ENCODE data around the gene MGP. TPM values are rescaled to one million over a fixed set of nuclear protein-coding genes. Genes with fewer than 3 reads are reported as not detected.
A peak's percentile ranks its signal among the peaks of the same experiment; 100 is the strongest.

The MGP gene
- total RNA-seq = 100 to 1,000 TPM; 604 to 929 (median 711) TPM

GRCh38 chr12:14885718-14886221, at the start of gene MGP:
MGP (minus strand) TSS chr12:14885854; CDS start chr12:14885791, 63 bp downstream.
- peaks cover 10 to 18% (median 14%) of the 10 kb centered on the region in 4 donors for H3K36me3 ChIP-seq
- peak within 1 kb of the TSS; percentile 81 to 87 (median 86) for H3K27ac ChIP-seq (replicated peaks in 1 of 4)
- H3K4me1 ChIP-seq = peaks cover 16 to 48% (median 37%) of the 10 kb centered on the region in 4 donors
- peak; percentile 94 for DNase-seq (ENCODE audit: extremely low spot score)
- H3K27me3 ChIP-seq = no peaks in the 10 kb centered on the region
- intact Hi-C loops (cut with DNase I) = loop anchor here (5.0 kb wide), 1 partner anchor 38 kb away; no protein-coding TSS in a partner anchor
- no peaks in the 10 kb centered on the region for H3K9me3 ChIP-seq
- 20% methylated on average over 6 of the region's 6 CpGs for WGBS
- peak within 1 kb of the TSS; percentile 49 to 63 (median 60) for H3K4me3 ChIP-seq
- TF ChIP-seq POLR2AphosphoS5 (IDR thresholded peaks at IDR 0.05) = peak; percentile 71 to 95
- TF ChIP-seq POLR2A (IDR thresholded peaks at IDR 0.05; ENCODE audit: low read depth) = peak; percentile 46
- no peak for TF ChIP-seq CTCF (IDR thresholded peaks at IDR 0.05)
- no peak for TF ChIP-seq EP300 (IDR thresholded peaks at IDR 0.05)

GRCh38 chr12:14935031-14935430, 49.4 kb upstream of the MGP start:
- no peak overlapping the region for H3K27ac ChIP-seq (replicated peaks in 1 of 4)
- DNase-seq (ENCODE audit: extremely low spot score) = no peak
- intact Hi-C loops (cut with DNase I) = no loop called here
- H3K27me3 ChIP-seq = no peaks in the 10 kb centered on the region
- no peak overlapping the region for H3K4me3 ChIP-seq
- H3K9me3 ChIP-seq = no peaks in the 10 kb centered on the region
- H3K4me1 ChIP-seq = peaks cover 3 to 23% (median 15%) of the 10 kb centered on the region in 4 donors
- no peaks in the 10 kb centered on the region for H3K36me3 ChIP-seq
- no peak for TF ChIP-seq EP300 (IDR thresholded peaks at IDR 0.05)
- no peak for TF ChIP-seq POLR2A (IDR thresholded peaks at IDR 0.05; ENCODE audit: low read depth)
- TF ChIP-seq POLR2AphosphoS5 (IDR thresholded peaks at IDR 0.05) = no peak
- TF ChIP-seq CTCF (IDR thresholded peaks at IDR 0.05) = no peak
- 70% methylated on average over 4 of the region's 4 CpGs for WGBS

GRCh38 chr12:14934511-14934910, 48.9 kb upstream of the MGP start:
- TF ChIP-seq POLR2A (IDR thresholded peaks at IDR 0.05; ENCODE audit: low read depth) = no peak
- no peak for TF ChIP-seq CTCF (IDR thresholded peaks at IDR 0.05)
- TF ChIP-seq POLR2AphosphoS5 (IDR thresholded peaks at IDR 0.05) = no peak
- TF ChIP-seq EP300 (IDR thresholded peaks at IDR 0.05) = no peak
- no peak for DNase-seq (ENCODE audit: extremely low spot score)
- Histone ChIP-seq H3K27ac (replicated peaks in 1 of 4) (no peak overlapping the region), H3K9me3 (no peaks in the 10 kb centered on the region), H3K4me3 (no peak overlapping the region), H3K4me1 (peaks cover 3 to 26% (median 19%) of the 10 kb centered on the region in 4 donors), H3K27me3 (no peaks in the 10 kb centered on the region), H3K36me3 (no peaks in the 10 kb centered on the region)
- WGBS = 100% methylated on average over 2 of the region's 2 CpGs
- intact Hi-C loops (cut with DNase I) = loop anchor here (5.0 kb wide), 2 partner anchors 58 to 92 kb away; partner anchors contain the start of gene ART4

GRCh38 chr12:14931791-14932560, 46.3 kb upstream of the MGP start:
- peak overlapping the region in 2 of 4 donors; percentile 14 to 40 for H3K27ac ChIP-seq (replicated peaks in 1 of 4)
- no peak overlapping the region for H3K4me3 ChIP-seq
- no peaks in the 10 kb centered on the region for H3K9me3 ChIP-seq
- no peaks in the 10 kb centered on the region for H3K27me3 ChIP-seq
- no peak for TF ChIP-seq CTCF (IDR thresholded peaks at IDR 0.05)
- TF ChIP-seq POLR2AphosphoS5 (IDR thresholded peaks at IDR 0.05) = no peak
- no peak for TF ChIP-seq POLR2A (IDR thresholded peaks at IDR 0.05; ENCODE audit: low read depth)
- H3K36me3 ChIP-seq = no peaks in the 10 kb centered on the region
- intact Hi-C loops (cut with DNase I) = loop anchor here (5.0 kb wide), 2 partner anchors 60 to 90 kb away; partner anchors contain the start of gene ART4
- H3K4me1 ChIP-seq = peaks cover 12 to 40% (median 33%) of the 10 kb centered on the region in 4 donors
- no peak for DNase-seq (ENCODE audit: extremely low spot score)
- WGBS = 96% methylated on average over 7 of the region's 7 CpGs

Measured in esophagus muscularis mucosa (tissue), 4 donors.